Heart left ventricle (tissue), 16 donors: ENCODE data around the gene MAGIX. TPM values are rescaled to one million over a fixed set of nuclear protein-coding genes. Genes with fewer than 3 reads are reported as not detected.

Experiments used
- ATAC-seq, 4 donors: fragments of 200-7000 bp; cut with Tn5 transposase; one replicate each; pipeline ENCODE4 v1.9.1; 2020 to 2022; ENCODE audit warnings: moderate library complexity in 4 of 4, mild to moderate bottlenecking in 3 of 4, moderate number of reproducible peaks in 1 of 4
- DNase-seq, 5 donors: peaks; one replicate each; pipeline ENCODE4 v3.0.0-alpha.2; 2020
- H3K27ac ChIP-seq, 12 donors: fragments of 200-600 bp; sonication (generic) in 4 of 12; one replicate each; pipeline versions ENCODE4 v1.5.0 to v1.8.0; 2016 to 2022; ENCODE audit warnings: mild to moderate bottlenecking in 2 of 12
- H3K27me3 ChIP-seq, 9 donors: fragments of 200-600 bp; sonication (generic) in 2 of 9; one replicate each; pipeline versions ENCODE4 v1.5.1 to v1.8.0; 2016 to 2022; ENCODE audit warnings: mild to moderate bottlenecking in 3 of 9
- H3K36me3 ChIP-seq, 9 donors: fragments of 200-600 bp; sonication (generic) in 2 of 9; one replicate each; pipeline versions ENCODE4 v1.5.0 to v1.8.0; 2018 to 2022; ENCODE audit warnings: mild to moderate bottlenecking in 2 of 9
- H3K4me1 ChIP-seq, 12 donors: fragments of 200-600 bp; sonication (generic) in 4 of 12; one replicate each; pipeline versions ENCODE4 v1.5.0 to v1.8.0; 2016 to 2022; ENCODE audit warnings: mild to moderate bottlenecking in 3 of 12
- H3K4me3 ChIP-seq, 12 donors: fragments of 200-600 bp; sonication (generic) in 4 of 12; one replicate each; pipeline versions ENCODE4 v1.5.0 to v1.8.0; 2017 to 2022; ENCODE audit warnings: mild to moderate bottlenecking in 9 of 12, moderate library complexity in 4 of 12
- H3K9me3 ChIP-seq, 12 donors: fragments of 200-600 bp; sonication (generic) in 4 of 12; one replicate each; pipeline versions ENCODE4 v1.5.0 to v1.8.0; 2016 to 2022; ENCODE audit warnings: mild to moderate bottlenecking in 1 of 12
- POLR2A ChIP-seq, 2 donors: fragments of 450-650 bp; IDR thresholded peaks; one replicate each; pipeline ENCODE4 v1.6.1; 2017; ENCODE audit warnings: antibody characterized with exemption in 2 of 2, mild to moderate bottlenecking in 2 of 2, moderate library complexity in 2 of 2
- WGBS, 4 donors: extraction: QIAGEN DNeasy Blood & Tissue Kit in 2 of 4; methylation state at CpG; one replicate each; pipeline versions ENCODE4 v1.1.5 to v1.1.7; 2013 to 2018; 5-methylcytosine and 5-hydroxymethylcytosine counted together
- intact Hi-C, 10 donors: fragments of 100-400 bp; cut with DNase I; formaldehyde crosslinking; loops; one replicate each; pipeline versions ENCODE4 v1.11.1 to v1.14.2; 2022
- polyA plus RNA-seq, 2 donors: library from polyadenylated mRNA; stranded (reverse); fragments of 200-250 nt; gene quantifications; one replicate each; pipeline ENCODE4 v1.2.3, GENCODE V29; 2013
- total RNA-seq, 9 donors: library from RNA; depleted of rRNA in 2 of 9; stranded (reverse); fragments of >200 nt in 2 of 9; fragmentation: NEBNext Ultra II Directional in 3 of 9; extraction: Animal tissue kit (Norgen Biotek cat#: 25700) in 3 of 9; gene quantifications; one replicate each; pipeline versions ENCODE4 v1.1.0 to v1.2.4, GENCODE V29; 2016 to 2023
- TF ChIP-seq, protein P1 (sequence below), 12 donors: fragments of 200-600 bp; sonication (generic) in 4 of 12; IDR thresholded peaks; one replicate each; pipeline versions ENCODE4 v1.5.0 to v1.8.0; 2018 to 2022; ENCODE audit warnings: antibody characterized with exemption in 12 of 12, mild to moderate bottlenecking in 5 of 12
- donor health status: ischemic (EF 13 %, LVEDD 7.1; RV severe dilation, severe dysfunction).
- donor health status: healthy with polysubstance abuse.
- donor health status: DM: no; HTN: yes; CAD: no.
- donor health status: DM: no; HTN: no; CAD: no.
- donor health status: ischemic (EF 25% LVEDD 6.9; RV normal size, moderate dysfunction).
- donor health status: ischemic (EF 25% LVEDD 5.7; RV mildly dilated, moderate dysfunction).
- donor health status: healthy.
- donor health status: DM: yes; HTN: yes; CAD: no.
- donor health status: ischemic (EF 35%, LVEDD 5.7; RV mildly dilated, moderate dysfunction).
- donor health status: nonischemic (EF 11% LVEDD 7.7; RV severe dilation, severe dysfunction).
- donor health status: DM: yes; HTN: yes; CAD: no.
- donor health status: PGD.
- donor health status: ischemic (EF 29% LVEDD 5.4; RV normal size, mild dysfunction).
- donor health status: nonischemic (EF 23%, LVEDD 6.1; RV moderate dilation, normal function).

The MAGIX gene
- total and polyA plus RNA-seq, 11 donors = 2.6 to 7.1 (median 3.3) TPM

DNA sequence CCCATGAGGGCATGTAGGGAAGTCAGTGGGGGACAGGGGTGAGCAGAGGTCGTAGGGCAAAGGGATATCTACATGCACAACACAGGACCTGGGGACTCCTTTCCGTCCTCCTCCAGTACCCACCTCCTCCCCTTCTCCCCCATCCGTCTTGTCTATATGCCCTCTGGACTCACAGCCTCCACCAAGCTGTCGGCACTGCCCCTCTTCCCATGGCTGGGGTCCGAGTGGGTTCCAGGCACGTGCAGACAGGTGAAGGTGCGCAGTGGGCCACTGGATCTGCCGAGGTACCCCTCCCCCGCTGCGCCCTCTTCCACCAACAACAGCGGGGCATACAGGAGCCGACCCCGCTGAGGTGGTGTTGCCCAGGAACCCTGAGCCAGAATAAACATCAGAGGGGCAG lies 42.9 kb downstream of the MAGIX start:
- TF ChIP-seq, protein P1, sequence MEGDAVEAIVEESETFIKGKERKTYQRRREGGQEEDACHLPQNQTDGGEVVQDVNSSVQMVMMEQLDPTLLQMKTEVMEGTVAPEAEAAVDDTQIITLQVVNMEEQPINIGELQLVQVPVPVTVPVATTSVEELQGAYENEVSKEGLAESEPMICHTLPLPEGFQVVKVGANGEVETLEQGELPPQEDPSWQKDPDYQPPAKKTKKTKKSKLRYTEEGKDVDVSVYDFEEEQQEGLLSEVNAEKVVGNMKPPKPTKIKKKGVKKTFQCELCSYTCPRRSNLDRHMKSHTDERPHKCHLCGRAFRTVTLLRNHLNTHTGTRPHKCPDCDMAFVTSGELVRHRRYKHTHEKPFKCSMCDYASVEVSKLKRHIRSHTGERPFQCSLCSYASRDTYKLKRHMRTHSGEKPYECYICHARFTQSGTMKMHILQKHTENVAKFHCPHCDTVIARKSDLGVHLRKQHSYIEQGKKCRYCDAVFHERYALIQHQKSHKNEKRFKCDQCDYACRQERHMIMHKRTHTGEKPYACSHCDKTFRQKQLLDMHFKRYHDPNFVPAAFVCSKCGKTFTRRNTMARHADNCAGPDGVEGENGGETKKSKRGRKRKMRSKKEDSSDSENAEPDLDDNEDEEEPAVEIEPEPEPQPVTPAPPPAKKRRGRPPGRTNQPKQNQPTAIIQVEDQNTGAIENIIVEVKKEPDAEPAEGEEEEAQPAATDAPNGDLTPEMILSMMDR (IDR thresholded peaks at IDR 0.05) = no peak
- no peak for TF ChIP-seq POLR2A (IDR thresholded peaks at IDR 0.05)
- no peaks in the 10 kb centered on the region for H3K9me3 ChIP-seq
- peaks cover 0 to 5% (median 0%) of the 10 kb centered on the region in 9 donors for H3K27me3 ChIP-seq
- H3K4me1 ChIP-seq = peaks cover 0 to 5% (median 1%) of the 10 kb centered on the region in 12 donors
- 73 to 80% (median 77%) methylated on average over 13 of the region's 13 CpGs for WGBS, 4 donors
- intact Hi-C loops = loop anchor here in 1 of 10 donors (10.0 kb wide), 1 partner anchor 59 kb away; the partner anchor contains the start of genes FOXP3 and PPP1R3F
- H3K36me3 ChIP-seq = no peaks in the 10 kb centered on the region
- DNase-seq = no peak
- no peak for ATAC-seq
- H3K4me3 ChIP-seq = no peak overlapping the region
- no peak overlapping the region for H3K27ac ChIP-seq

DNA sequence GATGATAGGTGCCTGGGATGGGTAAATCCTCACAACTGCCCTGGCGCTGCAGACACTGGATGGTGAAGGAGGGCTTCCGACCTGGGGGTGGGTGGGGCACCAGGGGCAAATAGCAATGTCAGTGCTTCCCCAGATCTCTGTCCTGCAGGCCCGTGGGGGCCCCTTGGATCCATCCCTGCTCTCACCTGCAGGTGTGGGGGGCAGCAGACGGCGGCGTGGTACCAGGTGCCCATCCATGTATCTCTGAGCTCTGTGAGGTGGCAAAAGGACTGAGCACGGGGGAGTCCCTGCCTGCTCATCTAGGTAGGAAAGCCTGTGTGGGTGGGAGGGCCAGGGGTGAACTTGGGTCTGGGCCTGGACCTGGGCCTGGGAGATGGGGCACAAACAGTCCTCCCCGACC lies 44.0 kb downstream of the MAGIX start:
- Histone ChIP-seq H3K9me3 (no peaks in the 10 kb centered on the region), H3K27ac (no peak overlapping the region), H3K4me3 (no peak overlapping the region), H3K4me1 (no peaks in the 10 kb centered on the region), H3K27me3 (peaks cover 0 to 5% (median 0%) of the 10 kb centered on the region in 9 donors), H3K36me3 (no peaks in the 10 kb centered on the region)
- ATAC-seq (no peak), DNase-seq (no peak)
- TF ChIP-seq, protein P1 (IDR thresholded peaks at IDR 0.05) = no peak
- TF ChIP-seq POLR2A (IDR thresholded peaks at IDR 0.05) = no peak
- intact Hi-C loops = loop anchor here in 1 of 10 donors (10.0 kb wide), 1 partner anchor 58 kb away; the partner anchor contains the start of genes FOXP3 and PPP1R3F
- 76 to 90% (median 85%) methylated on average over 7 to 8 of the region's 8 CpGs for WGBS, 4 donors

DNA sequence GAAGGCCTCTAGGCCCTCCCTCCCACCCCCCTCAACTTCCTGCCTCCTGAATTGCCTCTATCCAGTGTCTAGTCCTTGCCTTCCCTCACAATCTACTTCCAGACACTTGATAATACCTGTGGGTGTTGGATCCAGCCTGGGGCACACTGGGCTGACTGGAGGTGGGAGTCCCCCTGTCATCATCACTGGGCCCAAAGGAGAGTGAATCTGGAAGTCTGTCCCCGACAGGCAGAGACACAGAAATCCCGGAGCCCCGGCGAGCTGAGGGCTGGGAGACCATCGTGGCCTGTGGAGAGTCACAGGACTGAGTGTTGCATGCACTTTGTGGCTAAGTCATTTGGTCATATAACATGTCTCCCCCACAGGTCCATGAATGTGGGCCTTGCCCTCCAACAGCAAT lies 45.8 kb downstream of the MAGIX start:
- WGBS, 4 donors = 85 to 92% (median 88%) methylated on average over 5 of the region's 5 CpGs
- Histone ChIP-seq H3K27me3 (peaks cover 0 to 5% (median 0%) of the 10 kb centered on the region in 9 donors), H3K9me3 (no peaks in the 10 kb centered on the region), H3K36me3 (no peaks in the 10 kb centered on the region), H3K4me3 (no peak overlapping the region), H3K4me1 (no peaks in the 10 kb centered on the region), H3K27ac (no peak overlapping the region)
- DNase-seq (no peak), ATAC-seq (no peak)
- intact Hi-C loops = loop anchor here in 1 of 10 donors (10.0 kb wide), 1 partner anchor 56 kb away; the partner anchor contains the start of genes FOXP3 and PPP1R3F
- TF ChIP-seq, protein P1 (IDR thresholded peaks at IDR 0.05) = no peak
- TF ChIP-seq POLR2A (IDR thresholded peaks at IDR 0.05) = no peak

DNA sequence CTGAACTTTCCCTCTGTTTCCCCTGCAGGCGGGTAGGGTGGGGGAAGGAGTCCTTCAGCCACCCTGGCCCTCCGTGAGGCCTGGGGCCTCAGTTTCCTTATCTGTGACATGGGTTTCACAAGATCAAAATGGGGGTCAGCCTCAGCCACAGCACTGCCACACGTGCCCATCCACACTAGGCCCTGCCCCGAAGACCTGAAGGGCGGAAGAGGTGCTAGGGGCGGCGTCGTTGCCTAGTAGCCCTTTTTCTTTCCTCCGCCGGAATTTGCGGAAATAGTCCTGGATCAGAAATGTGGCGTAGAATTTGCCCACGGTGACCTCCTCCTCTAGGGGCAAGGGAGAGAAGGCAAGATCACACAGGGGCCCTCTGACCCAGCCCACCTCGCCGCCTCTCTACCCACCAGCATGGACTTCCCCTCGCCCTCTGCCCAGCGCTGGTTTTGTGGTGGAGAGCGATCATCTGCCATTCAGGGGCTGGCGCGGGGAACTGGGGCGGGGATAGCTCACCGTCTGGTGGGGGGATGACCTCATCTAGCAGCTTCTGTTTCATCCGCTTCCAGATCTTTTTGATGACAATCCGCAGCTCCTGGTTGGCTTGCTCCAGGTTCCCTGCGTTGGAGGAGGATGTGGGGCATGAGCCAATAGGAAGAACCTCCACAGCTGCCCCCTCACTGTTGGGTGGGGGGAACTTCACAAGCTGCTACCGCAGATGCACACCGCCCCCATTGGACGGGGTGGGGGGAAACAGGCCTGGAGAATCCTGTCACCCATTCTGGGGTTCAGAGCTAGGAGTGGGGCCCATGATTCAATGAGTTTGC lies 47.1 kb downstream of the MAGIX start:
- 19 to 47% (median 33%) methylated on average over 23 to 28 of the region's 28 CpGs for WGBS, 4 donors
- Histone ChIP-seq H3K36me3 (no peaks in the 10 kb centered on the region), H3K4me1 (no peaks in the 10 kb centered on the region), H3K9me3 (no peaks in the 10 kb centered on the region), H3K4me3 (peak overlapping the region in 6 of 12 donors; percentile 7 to 19 (median 13)), H3K27ac (no peak overlapping the region), H3K27me3 (peaks cover 0 to 5% (median 0%) of the 10 kb centered on the region in 9 donors)
- ATAC-seq = peak in 1 of 4 donors; percentile 83
- intact Hi-C loops = loop anchor here in 1 of 10 donors (10.0 kb wide), 1 partner anchor 55 kb away; the partner anchor contains the start of genes FOXP3 and PPP1R3F
- no peak for TF ChIP-seq POLR2A (IDR thresholded peaks at IDR 0.05)
- TF ChIP-seq, protein P1 (IDR thresholded peaks at IDR 0.05) = peak in 1 of 12 donors; percentile 7
- no peak for DNase-seq
